Right lobe of liver (tissue), 6 donors: ENCODE results near the gene CTSH. TPM values are rescaled to one million over a fixed set of nuclear protein-coding genes. Genes with fewer than 3 reads are reported as not detected.
"Not testable (repeated sequence)": the region's sequence is repeated elsewhere in the genome, so short reads cannot be mapped to it uniquely, and the experiment has no call there.

ENCODE experiments used
- ATAC-seq, 4 donors: fragments of 200-7000 bp; cut with Tn5 transposase; one replicate each; pipeline ENCODE4 v1.9.1; 2020; ENCODE audit warnings: mild to moderate bottlenecking in 4 of 4, moderate library complexity in 4 of 4
- DNase-seq, 3 donors: peaks; one replicate each; pipeline ENCODE4 v3.0.0-alpha.2; 2020
- H3K27ac ChIP-seq, 3 donors: fragments of 200-600 bp; one replicate each; pipeline ENCODE4 v1.8.0; 2022
- H3K27me3 ChIP-seq, 2 donors: fragments of 200-600 bp; one replicate each; pipeline ENCODE4 v1.8.0; 2022
- H3K36me3 ChIP-seq, 4 donors: fragments of 200-600 bp; sonication (generic) in 1 of 4; one replicate each; pipeline versions ENCODE4 v1.5.1 to v1.8.0; 2017 to 2022; ENCODE audit warnings: control low read depth in 1 of 4
- H3K4me1 ChIP-seq, 4 donors: fragments of 200-600 bp; sonication (generic) in 1 of 4; one replicate each; pipeline versions ENCODE4 v1.5.1 to v1.8.0; 2017 to 2022; ENCODE audit warnings: control low read depth in 1 of 4
- H3K4me3 ChIP-seq, 3 donors: fragments of 200-600 bp; one replicate each; pipeline ENCODE4 v1.8.0; 2022
- H3K9me3 ChIP-seq, 4 donors: fragments of 200-600 bp; sonication (generic) in 1 of 4; one replicate each; pipeline versions ENCODE4 v1.5.1 to v1.8.0; 2017 to 2022; ENCODE audit warnings: control low read depth in 1 of 4
- CTCF ChIP-seq, 4 donors: fragments of 200-600 bp in 3 of 4; fragments of 450-650 bp in 1 of 4; IDR thresholded peaks; one replicate each; pipeline versions ENCODE4 v1.5.1 to v1.8.0; 2016 to 2022; ENCODE audit warnings: antibody characterized with exemption in 4 of 4, mild to moderate bottlenecking in 2 of 4
- POLR2A ChIP-seq: fragments of 450-650 bp; IDR thresholded peaks from one replicate; pipeline ENCODE4 v1.6.1; 2017; ENCODE audit warnings: antibody characterized with exemption, mild to moderate bottlenecking
- WGBS: methylation state at CpG from one replicate; pipeline ENCODE4 v1.1.6; 2018; ENCODE audit warnings: low coverage, low lambda C conversion rate; ENCODE audit not compliant: insufficient coverage; ENCODE audit errors: missing lambda C conversion rate; 5-methylcytosine and 5-hydroxymethylcytosine counted together
- intact Hi-C, 2 donors: fragments of 100-400 bp; cut with DNase I; formaldehyde crosslinking; loops; one replicate each; pipeline versions ENCODE4 v1.11.2 to v1.14.1; 2022
- total RNA-seq, 6 experiments: library from RNA; depleted of rRNA in 2 of 6; stranded (reverse); fragments of >200 nt in 2 of 6; fragmentation: NEBNext Ultra II Directional in 3 of 6; extraction: Animal tissue kit (Norgen Biotek cat#: 25700) in 3 of 6; gene quantifications; one replicate each; pipeline versions ENCODE4 v1.1.0 to v1.2.4, GENCODE V29; 2016 to 2023
- donor health status: DM: no; HTN: yes; CAD: no.
- donor health status: DM: no; HTN: no; CAD: no.
- donor health status: DM: no; HTN: no; CAD: no.
- donor health status: DM: no; HTN: yes; CAD: no.
- donor health status: DM: no; HTN: yes; CAD: no.

Gene CTSH
- total RNA-seq, 6 experiments from 2014 or later = 32.0 to 183 (median 98.1) TPM

- DNase-seq (peak in 2 of 3 donors; percentile 45 to 75), ATAC-seq (peak; percentile 18 to 33 (median 28))
- peak overlapping the region; percentile 100 for H3K27ac ChIP-seq
- no peaks in the 10 kb centered on the region for H3K9me3 ChIP-seq
- intact Hi-C loops = no loop called here
- 0% methylated on average over 38 of the region's 38 CpGs for WGBS
- peak overlapping the region; percentile 81 to 99 (median 87) for H3K4me3 ChIP-seq
- TF ChIP-seq CTCF (IDR thresholded peaks at IDR 0.05) = no peak
- TF ChIP-seq POLR2A = no peak
- H3K27me3 ChIP-seq = no peaks in the 10 kb centered on the region
- H3K36me3 ChIP-seq = no peaks in the 10 kb centered on the region
- H3K4me1 ChIP-seq = peaks cover 0 to 30% (median 10%) of the 10 kb centered on the region in 4 donors
These were observed 70.8 kb downstream of the CTSH start for GRCh38 chr15:78873793-78874765.

- DNase-seq = peak; percentile 81 to 84 (median 82)
These were observed 71.7 kb downstream of the CTSH start for GRCh38 chr15:78872972-78873792.

GRCh38 chr15:78872155-78872971, 72.5 kb downstream of the CTSH start, which contains the start of gene MORF4L1:
Gene MORF4L1, plus strand, starts transcription at chr15:78872890. Its CDS starts 128 bp downstream, at chr15:78873018.
- ATAC-seq = peak; percentile 91 to 96 (median 92)
- intact Hi-C loops = no loop called here

More at GRCh38 chr15:78872972-78873792, 71.7 kb downstream of the CTSH start:
- intact Hi-C loops = no loop called here
- 1% methylated on average over 52 of the region's 75 CpGs for WGBS
- no peaks in the 10 kb centered on the region for H3K27me3 ChIP-seq
- no peaks in the 10 kb centered on the region for H3K9me3 ChIP-seq
- peak; percentile 63 to 71 (median 70) for ATAC-seq
- H3K4me3 ChIP-seq = peak overlapping the region; percentile 81 to 99 (median 87)
- peak overlapping the region; percentile 100 for H3K27ac ChIP-seq
- peaks cover 0 to 21% (median 7%) of the 10 kb centered on the region in 4 donors for H3K4me1 ChIP-seq
- no peaks in the 10 kb centered on the region for H3K36me3 ChIP-seq
- peak in 2 of 4 donors; percentile 10 to 32 for TF ChIP-seq CTCF (IDR thresholded peaks at IDR 0.05)
- peak; percentile 85 for TF ChIP-seq POLR2A

GRCh38 chr15:78871483-78872127, 73.2 kb downstream of the CTSH start:
- H3K27me3 ChIP-seq, H3K4me1 ChIP-seq, H3K9me3 ChIP-seq, intact Hi-C loops, ATAC-seq, H3K36me3 ChIP-seq, DNase-seq: not testable (repeated sequence)
- H3K4me3 ChIP-seq = peak overlapping the region in 1 of 3 donors; percentile 81
- H3K27ac ChIP-seq = peak overlapping the region in 1 of 3 donors; percentile 70
- 84% methylated on average over 21 of the region's 24 CpGs for WGBS

More at GRCh38 chr15:78872155-78872971, 72.5 kb downstream of the CTSH start, which contains the start of gene MORF4L1:
- peaks cover 0 to 13% (median 3%) of the 10 kb centered on the region in 4 donors for H3K4me1 ChIP-seq
- WGBS = 9% methylated on average over 33 of the region's 52 CpGs
- peak; percentile 97 to 98 (median 98) for DNase-seq
- no peak for TF ChIP-seq CTCF (IDR thresholded peaks at IDR 0.05)
- no peak for TF ChIP-seq POLR2A
- H3K27ac ChIP-seq = peak within 1 kb of the TSS; percentile 100
- H3K27me3 ChIP-seq = no peaks in the 10 kb centered on the region
- no peaks in the 10 kb centered on the region for H3K9me3 ChIP-seq
- H3K4me3 ChIP-seq = peak within 1 kb of the TSS; percentile 81 to 99 (median 87)
- no peaks in the 10 kb centered on the region for H3K36me3 ChIP-seq
